ENCODE measurements around the gene GRB2.

- TF ChIP-seq, protein P1, sequence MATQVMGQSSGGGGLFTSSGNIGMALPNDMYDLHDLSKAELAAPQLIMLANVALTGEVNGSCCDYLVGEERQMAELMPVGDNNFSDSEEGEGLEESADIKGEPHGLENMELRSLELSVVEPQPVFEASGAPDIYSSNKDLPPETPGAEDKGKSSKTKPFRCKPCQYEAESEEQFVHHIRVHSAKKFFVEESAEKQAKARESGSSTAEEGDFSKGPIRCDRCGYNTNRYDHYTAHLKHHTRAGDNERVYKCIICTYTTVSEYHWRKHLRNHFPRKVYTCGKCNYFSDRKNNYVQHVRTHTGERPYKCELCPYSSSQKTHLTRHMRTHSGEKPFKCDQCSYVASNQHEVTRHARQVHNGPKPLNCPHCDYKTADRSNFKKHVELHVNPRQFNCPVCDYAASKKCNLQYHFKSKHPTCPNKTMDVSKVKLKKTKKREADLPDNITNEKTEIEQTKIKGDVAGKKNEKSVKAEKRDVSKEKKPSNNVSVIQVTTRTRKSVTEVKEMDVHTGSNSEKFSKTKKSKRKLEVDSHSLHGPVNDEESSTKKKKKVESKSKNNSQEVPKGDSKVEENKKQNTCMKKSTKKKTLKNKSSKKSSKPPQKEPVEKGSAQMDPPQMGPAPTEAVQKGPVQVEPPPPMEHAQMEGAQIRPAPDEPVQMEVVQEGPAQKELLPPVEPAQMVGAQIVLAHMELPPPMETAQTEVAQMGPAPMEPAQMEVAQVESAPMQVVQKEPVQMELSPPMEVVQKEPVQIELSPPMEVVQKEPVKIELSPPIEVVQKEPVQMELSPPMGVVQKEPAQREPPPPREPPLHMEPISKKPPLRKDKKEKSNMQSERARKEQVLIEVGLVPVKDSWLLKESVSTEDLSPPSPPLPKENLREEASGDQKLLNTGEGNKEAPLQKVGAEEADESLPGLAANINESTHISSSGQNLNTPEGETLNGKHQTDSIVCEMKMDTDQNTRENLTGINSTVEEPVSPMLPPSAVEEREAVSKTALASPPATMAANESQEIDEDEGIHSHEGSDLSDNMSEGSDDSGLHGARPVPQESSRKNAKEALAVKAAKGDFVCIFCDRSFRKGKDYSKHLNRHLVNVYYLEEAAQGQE (IDR thresholded peaks at IDR 0.05; ENCODE audit: insufficient read depth in 1 of 2, low read depth in 2 of 2, low read length in 1 of 2): no peak
- TF ChIP-seq CTCF (IDR thresholded peaks at IDR 0.05): no peak
- no peak for TF ChIP-seq TCF7L2 (IDR thresholded peaks at IDR 0.05; ENCODE audit: low read depth, low read length)
- no peak for TF ChIP-seq SIN3A (IDR thresholded peaks at IDR 0.05; ENCODE audit: borderline replicate concordance, insufficient read depth, low read depth, low read length)
Measured at GRCh38 chr17:75288359-75288758, 117.1 kb downstream of the GRB2 start.

Measured in Panc1 (cell line).